ENCODE results near the gene BHLHE23.

DNA sequence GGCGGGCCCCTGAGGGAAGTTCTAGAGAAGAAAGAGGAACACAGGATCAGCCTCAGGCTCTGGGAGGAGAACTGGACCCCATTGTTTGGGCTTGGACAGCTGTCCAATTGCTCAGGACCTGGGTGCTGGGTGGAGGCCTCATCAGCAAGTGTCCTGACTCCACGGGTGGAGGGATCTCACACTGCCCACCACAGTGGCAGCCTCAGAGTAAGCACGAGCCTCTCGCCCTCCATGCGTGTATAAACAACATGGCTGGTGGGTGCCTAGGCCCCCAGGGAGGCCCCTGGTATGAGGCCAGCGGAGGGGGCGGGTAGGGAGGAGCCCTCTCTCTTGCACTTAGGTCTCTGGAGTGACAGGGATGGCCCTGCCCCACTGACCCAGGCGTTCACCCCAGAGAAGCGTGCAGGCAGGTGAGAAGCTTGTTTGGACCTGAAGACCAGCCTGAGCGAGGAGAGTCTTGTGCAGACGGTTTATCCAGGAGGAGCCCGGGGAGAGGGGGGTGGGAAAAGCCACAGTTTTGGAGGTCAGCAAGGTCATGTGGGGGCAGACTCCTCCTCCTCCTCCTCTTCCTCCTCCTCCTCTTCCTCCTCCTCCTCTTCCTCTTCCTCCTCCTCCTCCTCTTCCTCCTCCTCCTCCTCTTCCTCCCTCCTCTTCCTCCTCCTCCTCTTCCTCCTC is 41.9 kb upstream of the BHLHE23 start:
- TF ChIP-seq, protein P1, sequence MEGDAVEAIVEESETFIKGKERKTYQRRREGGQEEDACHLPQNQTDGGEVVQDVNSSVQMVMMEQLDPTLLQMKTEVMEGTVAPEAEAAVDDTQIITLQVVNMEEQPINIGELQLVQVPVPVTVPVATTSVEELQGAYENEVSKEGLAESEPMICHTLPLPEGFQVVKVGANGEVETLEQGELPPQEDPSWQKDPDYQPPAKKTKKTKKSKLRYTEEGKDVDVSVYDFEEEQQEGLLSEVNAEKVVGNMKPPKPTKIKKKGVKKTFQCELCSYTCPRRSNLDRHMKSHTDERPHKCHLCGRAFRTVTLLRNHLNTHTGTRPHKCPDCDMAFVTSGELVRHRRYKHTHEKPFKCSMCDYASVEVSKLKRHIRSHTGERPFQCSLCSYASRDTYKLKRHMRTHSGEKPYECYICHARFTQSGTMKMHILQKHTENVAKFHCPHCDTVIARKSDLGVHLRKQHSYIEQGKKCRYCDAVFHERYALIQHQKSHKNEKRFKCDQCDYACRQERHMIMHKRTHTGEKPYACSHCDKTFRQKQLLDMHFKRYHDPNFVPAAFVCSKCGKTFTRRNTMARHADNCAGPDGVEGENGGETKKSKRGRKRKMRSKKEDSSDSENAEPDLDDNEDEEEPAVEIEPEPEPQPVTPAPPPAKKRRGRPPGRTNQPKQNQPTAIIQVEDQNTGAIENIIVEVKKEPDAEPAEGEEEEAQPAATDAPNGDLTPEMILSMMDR (IDR thresholded peaks at IDR 0.05) = no peak
- TF ChIP-seq POLR2A (IDR thresholded peaks at IDR 0.05) = no peak
- no peak for TF ChIP-seq EP300 (IDR thresholded peaks at IDR 0.05)

All from tibial nerve (tissue), 4 donors.